MM.1S (cell line): ENCODE measurements around the gene CTSE.

Experiments
- CTCF ChIP-seq: fragments of 300-600 bp; sonication (generic); IDR thresholded peaks from 2 replicates; pipeline ENCODE4 v1.5.1; 2016; ENCODE audit warnings: antibody characterized with exemption, low read length, mixed read lengths
- EZH2 ChIP-seq: fragments of 300-600 bp; sonication (generic); optimal IDR thresholded peaks from 2 replicates; pipeline ENCODE3; 2017; ENCODE audit warnings: low read depth, mild to moderate bottlenecking, antibody characterized with exemption, low read length, mixed read lengths

- TF ChIP-seq EZH2, result no peak
- TF ChIP-seq CTCF, result no peak
These were observed 35.2 kb upstream of the CTSE start for GRCh38 chr1:206058927-206059292.
